SKM-1 (cell line): ENCODE data around the gene CALR.
"Not testable (repeated sequence)": the region's sequence is repeated elsewhere in the genome, so short reads cannot be mapped to it uniquely, and the experiment has no call there.

ENCODE experiments used
- DNase-seq: peaks from one replicate; lab custom pipeline; 2025; ENCODE audit not compliant: unreplicated experiment; lab: John Stamatoyannopoulos, UW

CALR gene

DNA sequence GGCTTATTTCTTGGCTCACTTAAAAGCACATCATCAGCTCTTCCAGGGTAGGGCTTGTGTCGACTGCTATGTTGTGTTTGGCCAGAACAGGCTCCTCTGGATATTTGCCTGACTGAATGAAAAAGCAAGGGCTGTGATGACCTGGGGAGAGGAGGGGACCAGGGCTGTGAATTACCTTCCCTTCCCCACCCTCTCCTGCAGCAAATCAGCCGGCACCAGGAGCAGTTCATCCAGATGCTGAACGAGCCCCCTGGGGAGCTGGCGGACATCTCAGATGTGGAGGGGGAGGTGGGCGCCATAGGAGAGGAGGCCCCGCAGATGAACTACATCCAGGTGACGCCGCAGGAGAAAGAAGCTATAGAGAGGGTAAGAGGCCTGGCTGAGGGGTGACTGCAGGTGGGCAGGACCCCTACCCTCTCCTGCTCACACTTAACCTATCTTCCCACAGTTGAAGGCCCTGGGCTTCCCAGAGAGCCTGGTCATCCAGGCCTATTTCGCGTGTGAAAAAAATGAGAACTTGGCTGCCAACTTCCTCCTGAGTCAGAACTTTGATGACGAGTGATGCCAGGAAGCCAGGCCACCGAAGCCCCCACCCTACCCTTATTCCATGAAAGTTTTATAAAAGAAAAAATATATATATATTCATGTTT lies 14.2 kb downstream of the CALR start:
- no peak for DNase-seq

DNA sequence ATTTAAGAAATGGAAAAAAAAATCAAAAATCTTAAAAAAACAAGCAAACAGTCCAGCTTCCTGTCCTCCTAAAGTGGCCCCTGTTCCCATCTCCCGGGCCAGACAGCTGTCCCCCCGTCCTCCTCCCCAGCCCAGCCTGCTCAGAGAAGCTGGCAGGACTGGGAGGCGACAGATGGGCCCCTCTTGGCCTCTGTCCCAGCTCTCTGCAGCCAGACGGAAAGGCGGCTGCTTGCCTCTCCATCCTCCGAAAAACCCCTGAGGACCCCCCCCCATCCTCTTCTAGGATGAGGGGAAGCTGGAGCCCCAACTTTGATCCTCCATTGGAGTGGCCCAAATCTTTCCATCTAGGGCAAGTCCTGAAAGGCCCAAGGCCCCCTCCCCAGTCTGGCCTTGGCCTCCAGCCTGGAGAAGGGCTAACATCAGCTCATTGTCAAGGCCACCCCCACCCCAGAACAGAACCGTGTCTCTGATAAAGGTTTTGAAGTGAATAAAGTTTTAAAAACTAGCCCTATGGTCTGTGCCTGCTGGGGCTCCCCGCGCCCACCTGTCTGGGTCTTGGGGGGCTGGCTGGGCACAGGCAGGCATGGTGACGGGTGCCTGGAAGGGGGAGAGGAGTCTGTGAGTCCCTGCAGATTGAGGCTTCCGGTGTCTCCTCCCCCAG lies 14.9 kb downstream of the CALR start:
- no peak for DNase-seq

DNA sequence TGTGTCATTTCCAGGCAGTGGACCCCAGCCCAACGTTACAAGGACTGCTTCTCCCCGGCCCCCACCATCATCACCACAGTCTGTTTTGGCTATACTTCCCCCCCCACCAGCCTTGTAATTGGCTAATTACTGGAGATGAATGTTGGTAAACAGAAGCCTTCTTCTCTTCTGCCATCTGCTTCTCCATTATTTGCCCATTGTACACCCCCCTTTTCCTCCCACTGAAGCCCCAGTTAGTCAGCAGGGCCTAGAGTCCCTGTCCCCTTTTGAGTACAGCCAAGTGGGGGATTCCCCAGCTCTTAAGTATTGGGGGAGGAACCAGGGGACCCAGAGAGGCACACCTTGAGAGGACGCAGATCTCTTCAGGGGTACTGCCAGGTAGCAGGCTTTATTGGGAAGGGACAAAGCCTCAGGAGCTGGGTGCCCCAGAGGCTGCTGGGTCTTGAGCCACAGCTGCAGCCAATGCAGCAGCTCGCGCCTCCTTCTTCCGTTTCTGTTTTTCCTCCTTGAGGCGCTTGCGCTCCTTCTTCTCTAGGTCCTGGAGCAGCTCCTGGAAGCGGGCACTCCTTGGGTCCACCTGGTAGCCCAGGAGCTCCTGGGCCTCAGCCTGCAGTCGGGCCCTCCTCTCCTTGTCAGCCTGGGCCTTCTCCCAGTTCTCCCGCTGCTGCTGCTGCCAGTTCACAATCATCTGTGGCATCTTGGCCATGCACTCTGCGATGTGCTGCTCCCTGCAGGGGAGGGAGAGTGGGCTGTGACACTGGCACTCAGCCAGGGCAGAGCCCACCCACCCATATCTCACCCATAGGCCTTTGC lies 15.6 kb downstream of the CALR start:
- no peak for DNase-seq

DNA sequence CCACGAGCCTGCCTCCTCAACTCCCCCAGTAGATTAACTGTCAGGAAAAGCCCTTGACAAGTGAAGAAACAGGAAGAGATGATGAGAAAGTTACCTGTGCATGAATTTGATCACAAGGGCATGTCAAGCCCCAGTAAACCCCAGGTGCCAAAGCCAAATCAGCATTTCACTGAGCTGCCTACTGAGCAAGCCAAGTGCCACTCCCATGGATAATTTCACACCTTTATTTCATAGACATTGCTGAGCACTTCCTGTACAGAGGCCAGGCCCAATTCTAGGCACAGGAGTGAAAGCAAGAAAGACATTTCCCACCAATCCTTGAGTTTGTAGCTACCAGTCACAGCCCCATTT lies 16.2 kb downstream of the CALR start:
- no peak for DNase-seq

DNA sequence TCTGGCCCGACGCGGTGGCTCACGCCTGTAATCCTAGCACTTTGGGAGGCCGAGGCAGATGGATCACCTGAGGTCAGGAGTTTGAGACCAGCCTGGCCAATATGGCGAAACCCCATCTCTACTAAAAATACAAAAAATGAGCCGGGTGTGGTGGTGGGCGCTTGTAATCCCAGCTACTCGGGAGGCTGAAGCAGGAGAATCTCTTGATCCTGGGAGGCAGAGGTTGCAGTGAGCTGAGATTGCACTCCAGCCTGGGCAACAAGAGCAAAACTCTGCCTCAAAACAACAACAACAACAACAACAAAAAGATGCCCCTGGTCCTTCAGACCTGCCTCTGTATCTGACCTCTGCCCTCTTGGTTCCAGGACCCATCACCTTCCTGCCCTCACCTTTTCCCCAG lies 17.2 kb downstream of the CALR start:
- DNase-seq = not testable (repeated sequence)

DNA sequence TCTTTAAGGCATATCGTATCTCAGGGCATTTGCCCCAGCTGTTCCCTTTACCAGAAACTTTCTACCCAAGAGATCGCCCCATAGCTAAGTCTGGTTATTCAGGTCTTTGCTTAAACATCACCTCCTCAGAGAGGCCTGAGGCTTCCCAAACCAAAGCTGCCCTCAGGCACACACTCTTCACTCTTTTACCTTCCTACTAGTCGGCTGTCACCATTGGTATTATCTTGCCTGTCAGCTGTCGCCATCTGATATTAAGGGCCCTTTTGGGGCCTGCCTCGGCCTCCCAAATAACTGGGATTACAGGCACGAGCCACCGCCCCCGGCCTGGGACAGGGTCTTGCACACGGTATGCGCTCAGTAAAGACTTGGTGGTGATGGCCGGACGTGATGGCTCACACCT lies 17.6 kb downstream of the CALR start:
- no peak for DNase-seq

DNA sequence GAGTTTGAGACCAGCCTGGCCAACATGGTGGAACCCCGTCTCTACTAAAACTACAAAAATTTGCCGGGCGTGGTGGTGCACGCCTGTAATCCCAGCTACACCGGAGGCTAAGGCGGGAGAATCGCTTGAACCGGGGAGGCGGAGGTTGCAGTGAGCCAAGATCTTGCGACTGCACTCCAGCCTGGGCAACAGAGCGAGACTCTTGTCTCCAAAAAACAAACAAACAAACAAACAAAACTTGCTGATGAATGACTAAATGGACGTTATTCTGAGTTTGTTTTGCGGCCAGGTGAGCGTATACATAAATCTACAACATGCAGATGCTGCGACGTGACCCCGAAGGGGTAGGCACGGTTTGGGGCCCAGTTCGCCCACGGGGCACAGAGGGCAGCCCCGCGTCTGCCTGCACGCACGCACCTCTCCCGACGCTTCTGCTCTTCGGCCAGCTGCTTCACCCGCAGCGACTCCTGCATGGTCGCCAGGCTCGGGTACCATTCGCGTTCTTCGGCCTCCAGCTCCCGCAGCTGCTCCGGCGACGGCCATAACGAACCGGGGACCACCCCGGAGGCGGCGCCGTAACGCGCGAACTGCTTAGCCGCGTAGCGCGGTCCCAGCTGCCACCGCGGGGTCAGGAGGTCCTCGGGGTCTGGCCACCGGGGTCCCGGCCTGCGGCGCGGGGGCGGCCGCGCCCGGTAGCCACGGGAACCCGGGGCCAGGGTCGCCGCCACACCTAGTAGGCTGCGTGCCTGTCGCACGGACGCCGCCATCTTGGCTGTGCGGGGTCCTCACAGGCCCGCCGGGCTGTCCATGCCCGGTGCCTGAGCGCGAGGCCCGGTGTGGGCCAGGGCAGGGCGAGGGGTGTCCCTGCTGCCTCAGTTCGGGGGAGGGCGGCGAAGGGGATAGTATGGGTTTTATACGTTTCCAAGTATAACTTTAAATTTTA lies 18.3 kb downstream of the CALR start, which contains the start of gene GADD45GIP1:
Gene GADD45GIP1 (minus strand): TSS at position 778 of the 943 bp plus-strand sequence. CDS start 11 bp downstream, at position 767.
- DNase-seq = peak; percentile 60

DNA sequence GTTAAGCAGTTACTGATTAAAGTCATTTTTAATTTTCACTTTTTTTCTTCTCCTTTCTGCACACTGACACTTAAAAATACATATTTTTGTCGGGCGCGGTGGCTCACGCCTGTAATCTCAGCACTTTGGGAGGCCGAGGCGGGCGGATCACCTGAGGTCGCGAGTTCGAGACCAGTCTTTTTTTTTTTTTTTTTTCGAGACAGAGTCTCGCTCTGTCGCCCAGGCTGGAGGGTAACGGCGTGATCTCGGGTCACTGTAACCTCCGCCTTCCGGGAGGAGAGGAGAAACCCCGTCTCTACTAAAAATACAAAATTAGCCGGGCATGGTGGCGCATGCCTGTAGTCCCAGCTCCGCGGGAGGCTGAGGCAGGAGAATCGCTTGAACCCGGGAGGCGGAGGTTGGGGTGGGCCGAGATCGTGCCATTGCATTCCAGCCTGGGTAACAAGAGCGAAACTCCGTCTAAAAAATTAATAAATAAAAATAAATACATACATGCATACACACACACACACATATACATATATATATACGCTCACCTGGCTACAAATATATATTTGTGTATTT lies 19.1 kb downstream of the CALR start:
- not testable (repeated sequence) for DNase-seq

DNA sequence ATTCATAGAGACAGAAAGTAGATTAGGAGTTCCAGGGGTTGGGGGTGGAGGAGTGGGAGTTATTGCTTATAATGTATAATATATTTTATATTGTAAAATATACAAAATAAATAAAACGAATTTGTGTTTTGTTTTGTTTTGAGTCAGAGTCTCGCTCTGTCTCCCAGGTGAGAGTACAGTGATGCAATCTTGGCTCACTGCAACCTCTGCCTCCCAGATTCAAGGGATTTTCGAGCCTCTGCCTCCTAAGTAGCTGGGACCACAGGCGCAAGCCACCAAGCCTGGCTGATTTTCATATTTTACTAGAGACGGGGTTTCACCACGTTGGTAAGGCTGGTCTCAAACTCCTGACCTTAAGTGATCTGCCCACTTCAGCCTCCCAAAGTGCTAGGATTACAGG lies 21.1 kb downstream of the CALR start:
- DNase-seq = no peak

DNA sequence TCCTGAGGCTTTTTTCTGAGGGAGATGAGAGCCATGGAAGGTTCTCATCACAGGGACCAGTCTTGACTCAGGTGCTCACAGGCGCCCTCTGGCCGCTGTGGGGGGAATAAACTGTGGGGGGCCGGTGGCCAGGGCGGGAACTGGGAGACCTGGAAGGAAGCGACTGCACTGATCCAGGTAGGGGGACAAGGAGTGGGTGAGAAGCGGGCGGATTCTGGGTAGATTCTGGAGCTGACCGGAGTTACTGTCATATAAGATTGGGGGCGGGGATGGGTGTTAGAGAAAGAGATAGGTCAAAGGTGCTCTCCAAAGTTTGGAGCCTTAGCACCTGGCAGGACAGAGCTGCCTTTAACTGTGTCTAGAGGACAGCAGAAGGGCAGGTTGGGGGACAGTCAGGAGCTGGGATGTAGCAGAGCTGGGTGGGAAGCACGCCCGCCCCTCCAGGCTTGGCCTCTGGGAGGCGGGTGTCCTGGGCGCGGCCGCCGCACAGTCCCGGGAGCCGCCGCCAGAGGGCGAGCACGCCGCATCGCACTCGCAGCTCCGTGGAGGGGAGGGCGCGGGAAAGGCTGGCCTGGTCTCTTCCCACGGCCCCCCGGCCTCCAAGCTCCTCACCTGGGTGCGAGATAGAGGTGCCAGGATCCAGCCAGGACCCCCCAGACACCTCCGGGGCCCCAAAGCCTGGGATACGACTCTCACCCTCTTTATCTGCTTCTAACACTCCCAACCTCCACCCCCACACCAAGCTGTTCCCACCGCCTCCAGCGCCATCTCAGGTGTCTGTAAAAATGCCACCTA lies 26.8 kb downstream of the CALR start:
- peak; percentile 53 for DNase-seq

DNA sequence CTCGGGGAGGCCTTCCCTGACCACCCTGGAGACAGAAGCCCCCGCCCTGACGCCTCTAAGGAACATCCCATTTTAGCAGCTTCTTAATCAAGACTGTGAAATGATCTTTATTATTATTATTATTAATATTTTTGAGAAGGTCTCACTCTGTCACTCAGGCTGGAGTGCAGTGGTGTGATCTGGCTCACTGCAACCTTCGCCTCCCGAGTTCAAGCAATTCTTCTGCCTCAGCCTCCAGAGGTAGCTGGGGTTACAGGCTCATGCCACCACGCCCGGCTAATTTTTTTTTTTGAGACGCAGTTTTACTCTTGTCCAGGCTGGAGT lies 27.4 kb downstream of the CALR start:
- no peak for DNase-seq

DNA sequence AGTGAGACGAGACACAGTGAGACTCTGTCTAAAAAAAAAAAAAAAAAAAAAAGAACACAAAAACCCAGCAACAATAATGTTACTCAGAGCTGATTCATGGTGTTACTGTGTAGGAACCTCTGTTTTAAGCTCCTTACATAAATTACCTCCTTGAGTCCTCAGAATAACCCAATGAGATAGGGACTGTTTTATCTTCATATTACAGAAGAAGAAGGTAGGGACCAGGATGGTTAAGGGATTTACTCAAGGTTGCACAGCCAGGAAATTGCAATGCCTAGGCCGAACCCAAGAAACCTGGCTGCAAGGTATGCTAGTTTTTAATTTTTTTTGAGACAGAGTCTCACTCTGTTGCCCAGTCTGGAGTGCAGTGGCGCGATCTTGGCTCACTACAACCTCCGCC lies 29.5 kb downstream of the CALR start:
- DNase-seq = no peak

DNA sequence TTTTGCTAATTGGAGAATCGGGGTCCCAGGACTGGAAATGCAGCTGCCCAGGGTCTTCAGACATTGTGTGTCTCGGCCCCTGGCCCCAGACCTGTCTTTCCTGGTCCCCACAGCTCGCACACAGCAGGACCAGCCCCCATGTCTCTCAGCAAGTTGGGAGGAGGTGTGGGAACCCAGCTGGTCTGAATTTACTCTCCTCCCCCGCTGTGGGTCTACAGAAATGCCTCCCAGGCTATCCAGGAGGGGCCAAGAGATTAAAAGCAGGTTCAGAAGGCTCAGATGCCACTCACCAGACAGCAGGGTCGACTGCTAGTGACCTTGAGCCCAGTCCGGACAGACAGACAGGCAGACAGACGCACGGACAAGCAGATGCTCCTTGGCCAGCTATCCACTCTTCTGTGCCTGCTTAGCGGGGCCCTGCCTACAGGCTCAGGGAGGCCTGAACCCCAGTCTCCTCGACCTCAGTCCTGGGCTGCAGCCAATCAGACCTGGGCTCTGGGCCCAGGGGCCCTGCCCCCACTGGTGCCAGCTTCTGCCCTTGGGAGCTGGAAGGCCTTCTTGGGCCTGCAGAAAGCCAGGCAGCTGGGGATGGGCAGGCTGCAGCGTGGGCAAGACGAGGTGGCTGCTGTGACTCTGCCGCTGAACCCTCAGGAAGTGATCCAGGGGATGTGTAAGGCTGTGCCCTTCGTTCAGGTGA lies 31.0 kb downstream of the CALR start, which contains the start of gene DAND5:
Gene DAND5 (plus strand): TSS at position 285 of the 697 bp plus-strand sequence. CDS start 85 bp downstream, at position 370.
- DNase-seq = no peak

DNA sequence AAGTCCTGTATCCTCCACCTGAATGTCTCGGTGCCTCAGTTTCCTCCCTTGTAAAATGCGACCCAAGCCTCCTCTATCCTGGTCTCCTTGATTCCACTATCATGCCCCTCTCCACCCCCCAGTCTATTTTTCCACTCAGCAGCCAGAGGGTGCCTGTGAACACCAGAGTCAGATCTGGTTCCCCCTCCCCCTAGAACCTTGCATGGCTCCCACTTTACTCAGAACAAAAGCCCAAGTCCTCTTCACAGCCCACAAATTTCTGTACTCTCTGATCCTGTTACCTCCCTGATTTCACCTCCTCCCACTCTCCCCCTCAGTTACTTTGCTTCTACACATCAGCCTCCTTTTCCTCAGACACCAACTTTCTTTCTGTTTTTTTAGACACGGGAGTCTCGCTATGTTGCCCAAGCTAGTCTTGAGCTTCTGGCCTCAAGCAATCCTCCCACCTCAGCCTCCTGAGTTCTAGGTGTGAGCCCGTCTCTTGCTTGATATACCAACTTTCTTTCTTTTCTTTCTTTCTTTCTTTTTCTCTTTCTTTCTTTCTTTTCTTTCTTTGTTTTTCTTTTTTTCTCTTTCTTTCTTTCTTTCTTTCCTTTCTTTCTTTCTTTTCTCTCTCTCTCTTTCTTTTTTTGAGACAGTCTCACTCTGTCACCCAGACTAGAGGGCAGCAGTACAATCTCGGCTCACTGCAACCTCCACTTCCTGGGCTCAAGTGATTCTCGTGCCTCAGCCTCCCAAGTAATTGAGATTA lies 31.8 kb downstream of the CALR start:
- DNase-seq = no peak

DNA sequence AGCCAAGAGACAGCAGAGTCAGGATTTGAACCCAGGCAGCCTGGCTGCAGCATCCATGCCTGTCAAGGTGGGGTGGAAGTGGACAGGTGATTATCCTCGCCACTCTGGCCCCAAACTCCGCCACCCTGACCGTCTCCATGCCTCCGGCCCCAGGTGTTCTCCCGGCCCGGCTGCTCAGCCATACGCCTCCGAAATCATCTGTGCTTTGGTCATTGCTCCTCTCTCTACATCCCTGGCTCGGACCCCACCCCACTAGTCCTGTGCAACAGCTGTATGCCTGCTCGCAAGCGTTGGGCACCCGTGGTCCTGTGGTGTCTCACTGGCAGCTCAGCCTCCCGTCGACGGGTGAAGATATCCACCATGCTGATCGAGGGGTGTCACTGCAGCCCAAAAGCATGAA lies 34.8 kb downstream of the CALR start:
- no peak for DNase-seq

DNA sequence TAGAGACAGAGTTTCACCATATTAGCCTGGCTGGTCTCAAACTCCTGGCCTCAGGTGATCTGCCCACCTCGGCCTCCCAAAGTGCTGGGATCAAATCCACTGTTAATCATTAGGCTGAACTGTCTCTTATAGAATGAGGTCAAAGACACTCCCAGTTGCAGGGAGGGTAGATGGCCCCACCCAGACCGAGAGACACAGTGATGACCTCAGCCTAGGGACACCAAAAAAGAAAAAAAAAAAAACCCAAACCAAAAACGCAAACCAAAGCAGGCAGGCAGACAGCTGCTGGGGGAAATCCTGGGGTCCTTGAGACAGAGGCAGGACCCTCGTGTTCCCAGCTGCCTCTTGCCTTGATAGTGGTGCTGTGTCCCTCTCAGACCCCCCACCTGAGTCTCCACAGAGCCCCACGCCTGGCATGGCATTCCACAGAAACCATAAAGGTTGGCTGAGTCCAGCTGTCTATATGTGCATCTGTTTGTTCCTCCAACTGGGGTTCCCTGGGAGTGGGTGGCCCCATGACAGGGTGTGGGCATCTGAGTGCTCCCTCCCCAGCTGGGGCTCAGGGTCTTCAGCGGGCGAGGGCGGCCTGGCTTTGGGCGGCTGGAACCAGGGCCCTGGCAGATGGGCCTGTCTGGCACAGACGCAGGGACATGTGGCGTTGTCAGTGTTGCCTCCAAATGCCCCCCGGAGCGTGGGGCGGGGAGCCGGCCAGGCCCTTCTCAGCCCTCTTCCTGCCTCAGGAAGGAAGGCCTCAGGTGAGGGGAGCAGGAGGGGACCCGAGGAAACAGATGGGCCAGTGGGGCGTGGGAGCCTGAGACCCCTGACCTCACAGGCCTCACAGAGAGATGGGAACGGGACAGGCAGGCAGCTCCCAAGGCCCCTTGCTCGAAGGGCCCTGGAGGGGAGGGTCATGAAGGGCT lies 36.2 kb downstream of the CALR start:
- no peak for DNase-seq

DNA sequence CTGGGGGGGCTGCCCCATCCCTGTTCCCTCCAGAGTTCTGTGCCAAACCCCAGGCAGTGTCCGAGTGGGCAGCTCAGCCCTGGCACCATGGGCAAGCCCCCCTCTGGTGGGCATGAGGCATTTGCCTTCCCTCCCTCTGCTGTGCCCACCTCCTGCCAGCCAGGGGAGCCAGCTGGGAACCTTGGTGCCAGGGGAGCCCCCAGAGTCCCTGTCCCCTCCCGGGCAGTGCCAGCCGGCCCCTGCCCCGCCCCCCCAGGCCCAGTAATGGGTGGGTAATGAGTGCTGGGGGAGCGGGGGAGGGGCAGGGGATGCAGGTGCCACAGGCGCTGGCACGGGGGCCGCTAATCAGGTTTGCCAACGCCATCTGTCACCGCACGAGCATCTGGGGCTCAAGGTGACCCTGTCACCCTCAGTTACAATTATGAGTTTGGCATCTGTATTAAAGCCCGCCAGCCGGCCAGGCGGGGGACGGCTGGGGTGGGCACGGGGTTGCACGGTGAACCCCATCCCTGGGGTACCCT lies 36.9 kb downstream of the CALR start:
- no peak for DNase-seq
